ENCODE measurements around the gene SH3GL1. TPM values are rescaled to one million over a fixed set of nuclear protein-coding genes. Genes with fewer than 3 reads are reported as not detected.

SH3GL1 gene
- total RNA-seq, 4 donors from 2014 or later = 11.8 to 69.3 (median 29.5) TPM

- H3K36me3 ChIP-seq = no peaks in the 10 kb centered on the region
- peaks cover 0 to 21% of the 10 kb centered on the region in 2 donors for H3K4me1 ChIP-seq
- H3K9me3 ChIP-seq = no peaks in the 10 kb centered on the region
- intact Hi-C loops (cut with DNase I; ENCODE audit: low total_unique reads) = no loop called here
- TF ChIP-seq CTCF (IDR thresholded peaks at IDR 0.05) = no peak
- H3K27me3 ChIP-seq = no peaks in the 10 kb centered on the region
- H3K4me3 ChIP-seq = no peak overlapping the region
- no peak overlapping the region for H3K27ac ChIP-seq
- no peak for DNase-seq
These were observed 34.3 kb downstream of the SH3GL1 start for GRCh38 chr19:4365791-4366665.

- Histone ChIP-seq H3K36me3 (no peaks in the 10 kb centered on the region), H3K27ac (no peak overlapping the region), H3K27me3 (no peaks in the 10 kb centered on the region), H3K4me1 (peaks cover 0 to 21% of the 10 kb centered on the region in 2 donors), H3K9me3 (no peaks in the 10 kb centered on the region), H3K4me3 (no peak overlapping the region)
- no peak for DNase-seq
- TF ChIP-seq CTCF (IDR thresholded peaks at IDR 0.05) = no peak
- no peak for TF ChIP-seq POLR2A (IDR thresholded peaks at IDR 0.05)
- intact Hi-C loops (cut with DNase I; ENCODE audit: low total_unique reads) = no loop called here
These were observed 35.0 kb downstream of the SH3GL1 start for GRCh38 chr19:4365341-4365740.

GRCh38 chr19:4363571-4364304, 36.6 kb downstream of the SH3GL1 start:
- TF ChIP-seq POLR2A (IDR thresholded peaks at IDR 0.05) = no peak
- TF ChIP-seq CTCF (IDR thresholded peaks at IDR 0.05) = no peak
- intact Hi-C loops (cut with DNase I; ENCODE audit: low total_unique reads) = no loop called here
- Histone ChIP-seq H3K36me3 (no peaks in the 10 kb centered on the region), H3K27ac (no peak overlapping the region), H3K9me3 (no peaks in the 10 kb centered on the region), H3K4me3 (no peak overlapping the region), H3K27me3 (no peaks in the 10 kb centered on the region), H3K4me1 (peaks cover 0 to 8% of the 10 kb centered on the region in 2 donors)
- no peak for DNase-seq

- H3K4me3 ChIP-seq = no peak overlapping the region
- no peaks in the 10 kb centered on the region for H3K27me3 ChIP-seq
- H3K9me3 ChIP-seq = no peaks in the 10 kb centered on the region
- intact Hi-C loops (cut with DNase I; ENCODE audit: low total_unique reads) = no loop called here
- TF ChIP-seq CTCF (IDR thresholded peaks at IDR 0.05) (no peak), POLR2A (IDR thresholded peaks at IDR 0.05) (no peak)
- H3K36me3 ChIP-seq = no peaks in the 10 kb centered on the region
- H3K27ac ChIP-seq = no peak overlapping the region
- H3K4me1 ChIP-seq = peaks cover 0 to 1% of the 10 kb centered on the region in 2 donors
- DNase-seq = no peak
These were observed 37.4 kb downstream of the SH3GL1 start for GRCh38 chr19:4362831-4363545.

Measured in uterus (tissue), 4 donors.